Spinal cord (tissue), 10 donors: ENCODE measurements around the gene TMC5. TPM values are rescaled to one million over a fixed set of nuclear protein-coding genes. Genes with fewer than 3 reads are reported as not detected.
"Not testable (repeated sequence)": the region's sequence is repeated elsewhere in the genome, so short reads cannot be mapped to it uniquely, and the experiment has no call there.

ENCODE experiments used
- DNase-seq, 6 donors: peaks; one replicate each; pipeline versions ENCODE4 v3.0.0 to v3.0.0-alpha.2; 2013 to 2015; ENCODE audit warnings: low spot score in 6 of 6, low read depth in 4 of 6
- H3K27ac ChIP-seq: one replicate; pipeline ENCODE4 v1.5.1; 2013; ENCODE audit warnings: low read depth, low read length, control low read depth
- H3K27me3 ChIP-seq: one replicate; pipeline ENCODE4 v1.6.1; 2013; ENCODE audit warnings: low read length; ENCODE audit not compliant: control insufficient read depth, insufficient read depth
- H3K36me3 ChIP-seq: one replicate; pipeline ENCODE4 v1.6.1; 2013; ENCODE audit warnings: low read length; ENCODE audit not compliant: control insufficient read depth, insufficient read depth
- H3K4me1 ChIP-seq: one replicate; pipeline ENCODE4 v1.6.1; 2013; ENCODE audit warnings: low read length; ENCODE audit not compliant: control insufficient read depth, insufficient read depth
- H3K4me3 ChIP-seq: one replicate; pipeline ENCODE4 v1.5.1; 2013; ENCODE audit warnings: low read depth, low read length, control low read depth
- H3K9me3 ChIP-seq: one replicate; pipeline ENCODE4 v1.6.1; 2013; ENCODE audit warnings: low read length; ENCODE audit not compliant: control insufficient read depth, insufficient read depth
- WGBS: methylation state at CpG from one replicate; pipeline ENCODE4 v1.1.5; 2013; ENCODE audit warnings: missing lambda C conversion rate; ENCODE audit not compliant: insufficient coverage; 5-methylcytosine and 5-hydroxymethylcytosine counted together
- polyA plus RNA-seq, 2 donors: library from polyadenylated mRNA; unstranded; fragments of 120-200 nt; gene quantifications; one replicate each; pipeline ENCODE4 v1.2.1, GENCODE V29; 2013; ENCODE audit not compliant: insufficient read length in 2 of 2
- total RNA-seq, 2 donors: library from RNA; depleted of rRNA in 1 of 2; stranded (reverse); fragments of 120-200 nt in 1 of 2; fragments of >200 nt in 1 of 2; gene quantifications; one replicate each; pipeline versions ENCODE4 v1.2.3 to v1.2.4, GENCODE V29; 2013 to 2014
- donor health status: healthy.

Gene TMC5
- total and polyA plus RNA-seq, 4 donors: 0.20 to 2.4 (median 0.38) TPM

DNA sequence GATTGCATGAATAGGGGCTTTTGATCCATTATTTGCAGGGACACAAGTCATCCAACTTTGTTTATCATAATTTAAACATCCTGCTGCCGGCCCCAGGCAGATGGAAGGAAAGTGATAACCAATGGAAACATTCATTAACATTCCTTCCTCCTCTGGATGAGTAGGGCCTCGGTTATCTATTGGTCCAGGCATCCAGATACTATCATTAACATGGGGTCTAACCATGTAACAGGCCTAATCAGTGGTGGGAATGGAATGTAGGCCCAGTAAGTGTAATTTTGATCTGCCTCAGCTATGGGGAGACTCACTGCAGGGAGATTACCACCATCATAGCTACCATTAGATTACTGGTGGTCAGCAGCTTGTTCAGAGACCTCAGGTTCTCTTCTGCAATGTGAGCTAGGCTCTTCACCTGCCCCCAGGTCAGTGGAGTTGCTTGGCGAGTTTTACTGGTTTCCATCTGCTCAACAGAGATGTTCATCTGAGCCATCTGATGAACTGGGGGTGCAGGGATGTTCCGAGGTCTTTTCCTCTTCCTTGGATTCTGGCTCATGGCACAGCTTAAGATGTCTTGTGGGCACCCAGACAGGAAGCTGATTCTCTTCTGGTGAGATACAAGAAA lies 21.9 kb upstream of the TMC5 start:
- not testable (repeated sequence) for H3K4me1 ChIP-seq, H3K27me3 ChIP-seq, H3K27ac ChIP-seq, H3K36me3 ChIP-seq, DNase-seq, H3K9me3 ChIP-seq, H3K4me3 ChIP-seq
- WGBS: no CpG with 5 or more reads among the region's 4 CpGs

DNA sequence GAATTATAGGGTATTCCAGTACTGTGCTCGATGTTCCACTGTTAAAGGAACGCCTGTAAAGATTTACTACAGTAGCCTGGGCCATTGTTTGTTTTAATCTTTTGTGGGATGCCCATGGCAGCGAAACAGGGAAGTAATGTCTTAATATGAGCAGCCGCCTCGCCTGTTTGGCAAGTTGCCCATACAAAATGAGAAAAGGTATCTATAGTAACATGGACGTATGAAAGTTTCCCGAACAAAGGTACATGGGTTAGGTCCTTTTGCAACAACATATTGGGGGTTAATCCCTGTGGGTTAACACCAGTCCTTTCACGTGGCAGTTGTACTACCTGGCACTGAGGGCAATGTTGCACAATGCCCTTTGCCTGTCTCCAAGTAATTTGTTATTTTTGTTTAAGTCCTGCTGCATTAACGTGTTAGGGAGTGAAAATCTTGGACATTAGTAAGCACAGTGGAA lies 21.1 kb upstream of the TMC5 start:
- H3K27me3 ChIP-seq: no peaks in the 10 kb centered on the region
- no peaks in the 10 kb centered on the region for H3K9me3 ChIP-seq
- DNase-seq: peak in 1 of 6 donors; percentile 39
- H3K4me3 ChIP-seq: no peak overlapping the region
- H3K4me1 ChIP-seq: peaks cover 3% of the 10 kb centered on the region
- WGBS: 32% methylated on average over 8 of the region's 9 CpGs
- no peak overlapping the region for H3K27ac ChIP-seq
- no peaks in the 10 kb centered on the region for H3K36me3 ChIP-seq

DNA sequence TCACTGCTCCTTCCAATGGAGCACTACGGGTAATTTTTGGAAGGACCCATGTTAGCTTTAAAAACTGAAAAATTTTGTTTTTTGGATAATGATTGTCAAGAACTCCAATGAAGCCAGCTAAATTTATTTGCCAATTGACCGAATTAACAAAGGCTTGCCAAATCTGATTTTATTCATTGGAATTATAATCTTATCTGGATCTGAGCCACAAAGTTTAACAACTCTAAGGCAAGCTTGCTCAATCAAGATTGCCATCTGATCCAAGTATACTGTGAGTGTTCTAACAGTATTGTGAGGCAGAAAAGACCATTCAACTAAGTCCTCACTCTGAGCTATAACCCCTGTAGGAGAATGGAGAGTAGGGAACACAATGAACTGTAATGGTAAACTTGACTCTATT lies 20.3 kb upstream of the TMC5 start:
- H3K4me1 ChIP-seq, H3K9me3 ChIP-seq, H3K36me3 ChIP-seq, H3K4me3 ChIP-seq, H3K27ac ChIP-seq, H3K27me3 ChIP-seq, DNase-seq: not testable (repeated sequence)
- no CpG with 5 or more reads among the region's 2 CpGs for WGBS

DNA sequence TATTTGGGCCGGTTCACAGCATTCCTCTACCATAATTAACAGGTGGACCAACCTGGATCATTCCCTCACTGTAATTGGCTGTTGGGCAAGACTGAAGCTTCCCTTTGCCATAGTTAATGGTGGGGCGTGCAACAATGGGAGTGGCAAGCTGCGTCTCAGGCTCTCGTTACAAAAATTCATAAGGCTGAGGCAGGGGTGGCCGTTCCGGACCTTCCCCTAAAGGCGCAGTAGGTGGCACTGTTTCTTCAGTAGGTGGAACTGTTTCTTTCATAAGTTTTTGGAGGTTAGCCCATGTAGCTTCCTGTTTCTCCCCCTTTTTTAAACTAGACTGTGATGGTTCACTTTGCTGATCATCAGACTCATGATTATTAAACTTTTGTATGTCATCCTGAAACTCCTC lies 17.0 kb upstream of the TMC5 start:
- no peak for DNase-seq
- no peaks in the 10 kb centered on the region for H3K36me3 ChIP-seq
- H3K4me1 ChIP-seq: no peaks in the 10 kb centered on the region
- H3K9me3 ChIP-seq: no peaks in the 10 kb centered on the region
- no peak overlapping the region for H3K27ac ChIP-seq
- H3K27me3 ChIP-seq: peaks cover 4% of the 10 kb centered on the region
- no peak overlapping the region for H3K4me3 ChIP-seq
- 73% methylated on average over 4 of the region's 7 CpGs for WGBS

DNA sequence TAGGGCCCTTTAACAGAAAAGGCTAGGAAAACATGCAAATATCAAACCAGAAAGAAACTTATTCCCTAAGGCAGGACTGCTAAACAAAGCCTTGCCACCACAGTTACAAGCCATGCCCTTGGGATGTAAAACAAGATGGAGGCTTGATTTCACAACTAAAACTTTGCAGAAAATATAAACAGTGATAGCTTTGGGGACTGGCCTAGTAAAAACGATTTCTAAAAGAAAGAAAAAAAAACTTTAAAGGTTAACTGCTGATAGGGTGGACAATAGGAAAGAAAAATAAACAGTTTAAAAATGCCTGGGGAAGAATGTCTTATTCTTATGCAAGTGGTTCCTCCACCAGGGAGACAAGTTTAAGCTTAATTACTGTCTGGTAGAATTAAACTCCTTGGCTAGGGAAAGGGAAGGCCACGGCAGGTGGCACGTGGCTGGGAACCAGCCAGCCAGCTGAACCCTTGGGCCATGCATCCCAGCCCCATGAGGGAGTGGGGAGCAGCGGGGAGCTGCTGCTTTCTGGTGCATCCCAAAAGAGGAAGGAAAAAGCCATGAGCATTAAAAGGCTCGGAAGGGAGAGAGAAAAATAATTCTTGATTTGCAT lies 10.7 kb upstream of the TMC5 start:
- Histone ChIP-seq H3K36me3 (no peaks in the 10 kb centered on the region), H3K4me3 (no peak overlapping the region), H3K27ac (no peak overlapping the region), H3K9me3 (peaks cover 5% of the 10 kb centered on the region), H3K4me1 (peaks cover 10% of the 10 kb centered on the region), H3K27me3 (peaks cover 27% of the 10 kb centered on the region)
- no peak for DNase-seq
- 57% methylated on average over 2 of the region's 5 CpGs for WGBS

DNA sequence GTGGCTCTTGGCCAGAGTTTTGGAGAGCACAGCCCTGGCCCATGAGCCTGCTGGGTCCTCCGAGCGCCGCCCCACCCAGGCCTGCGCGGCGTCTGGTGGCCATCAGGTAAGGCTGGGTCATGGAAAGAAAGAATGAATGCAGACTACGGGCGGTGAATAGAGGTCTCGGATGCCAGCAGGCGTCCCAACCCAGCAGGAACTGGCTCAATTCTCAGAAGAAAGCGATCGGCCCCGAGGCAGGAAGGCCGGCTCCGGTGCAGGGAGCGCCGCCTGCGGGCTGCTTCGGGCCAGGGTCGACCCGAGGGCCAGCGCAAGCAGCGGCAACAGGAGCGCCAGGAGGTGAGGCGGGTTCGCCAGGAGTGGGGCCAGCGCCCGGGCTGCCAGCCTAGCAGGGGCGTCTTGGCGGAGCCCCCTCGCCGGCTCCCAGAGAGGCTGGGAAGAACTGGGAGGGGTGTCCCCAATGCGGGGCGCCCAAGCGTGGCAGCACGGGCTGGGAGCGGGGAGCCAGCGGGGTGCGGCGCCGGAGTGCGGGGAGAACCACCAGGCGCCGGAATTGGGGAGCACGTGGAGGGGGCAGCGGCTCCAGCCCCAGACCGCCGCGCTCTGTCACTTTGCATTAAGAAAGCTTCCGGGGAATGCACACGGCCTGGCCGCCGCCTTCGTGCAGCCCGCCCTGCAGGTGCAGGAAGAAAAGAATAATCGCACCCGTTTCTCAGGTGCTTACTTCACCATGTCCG lies 7.1 kb upstream of the TMC5 start:
- 2% methylated on average over 58 of the region's 58 CpGs for WGBS
- H3K4me1 ChIP-seq: peaks cover 10% of the 10 kb centered on the region
- peaks cover 24% of the 10 kb centered on the region for H3K27me3 ChIP-seq
- no peaks in the 10 kb centered on the region for H3K36me3 ChIP-seq
- H3K27ac ChIP-seq: no peak overlapping the region
- peaks cover 5% of the 10 kb centered on the region for H3K9me3 ChIP-seq
- no peak overlapping the region for H3K4me3 ChIP-seq
- peak in 2 of 6 donors; percentile 28 to 35 for DNase-seq

DNA sequence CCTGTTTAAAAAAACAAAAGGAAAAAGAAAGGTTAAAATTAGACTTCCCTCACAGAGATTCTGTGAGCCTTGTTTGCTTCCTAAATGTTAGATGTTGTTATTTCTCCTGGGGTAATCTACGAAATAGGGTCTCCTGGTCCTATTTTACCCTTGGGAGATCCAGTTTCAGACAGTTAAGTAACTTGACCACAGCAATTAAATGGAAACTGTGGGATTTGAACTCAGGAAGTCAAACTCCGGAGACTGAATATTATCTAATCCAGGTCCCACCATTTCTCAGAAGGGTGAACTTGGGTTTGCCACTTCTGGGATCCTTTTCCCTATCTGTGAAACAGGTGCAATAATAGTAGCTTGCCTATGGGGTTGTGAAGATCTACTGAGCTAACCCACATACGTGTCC lies 6.4 kb upstream of the TMC5 start:
- peaks cover 24% of the 10 kb centered on the region for H3K27me3 ChIP-seq
- no CpG with 5 or more reads among the region's 3 CpGs for WGBS
- H3K9me3 ChIP-seq: peaks cover 5% of the 10 kb centered on the region

DNA sequence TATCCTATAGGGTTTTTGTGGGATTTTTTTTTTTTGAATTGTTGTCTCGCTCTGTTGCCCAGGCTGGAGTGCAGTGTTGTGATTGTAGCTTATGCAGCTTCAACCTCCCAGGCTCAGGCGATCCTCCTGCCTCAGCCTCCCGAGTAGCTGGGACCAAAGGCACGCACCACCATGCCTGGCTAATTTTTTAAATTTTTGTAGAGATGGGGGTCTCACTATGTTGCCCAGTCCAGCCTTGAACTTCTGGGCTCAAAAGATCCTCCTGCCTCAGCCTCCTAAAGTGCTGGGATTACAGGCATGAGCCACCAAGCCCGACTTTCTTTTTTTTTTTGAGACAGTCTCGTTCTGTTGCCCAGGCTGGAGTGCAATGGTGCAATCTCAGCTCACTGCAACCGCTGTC lies 5.6 kb upstream of the TMC5 start:
- not testable (repeated sequence) for H3K27ac ChIP-seq, DNase-seq, H3K4me3 ChIP-seq, H3K36me3 ChIP-seq, H3K9me3 ChIP-seq
- Histone ChIP-seq H3K27me3 (peaks cover 24% of the 10 kb centered on the region), H3K4me1 (peaks cover 10% of the 10 kb centered on the region)
- 100% methylated on average over 2 of the region's 7 CpGs for WGBS

More for the DNA sequence above, 6.4 kb upstream of the TMC5 start:
- Histone ChIP-seq H3K4me1 (peaks cover 10% of the 10 kb centered on the region), H3K27ac (no peak overlapping the region), H3K4me3 (no peak overlapping the region), H3K36me3 (no peaks in the 10 kb centered on the region)
- DNase-seq: no peak

DNA sequence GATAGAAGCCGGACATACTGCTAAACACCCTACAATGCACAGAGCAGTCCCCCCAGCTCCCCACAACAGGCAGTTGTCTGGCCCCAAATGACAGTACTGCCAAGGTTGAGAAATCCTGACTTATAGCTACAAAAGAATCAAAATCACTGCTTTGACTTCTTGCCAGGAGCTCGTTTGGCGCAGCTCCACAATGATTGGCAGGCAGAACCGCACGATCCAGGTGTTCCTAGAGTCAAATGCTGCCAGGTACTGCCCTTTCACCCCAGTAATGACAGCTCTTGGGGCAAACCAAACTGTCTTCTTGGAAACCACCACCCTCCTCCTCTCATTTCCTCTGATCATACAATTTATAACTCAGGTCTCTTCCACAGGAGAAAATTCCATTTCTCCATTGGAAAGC lies 2.2 kb upstream of the TMC5 start:
- H3K4me1 ChIP-seq: peaks cover 7% of the 10 kb centered on the region
- no peak overlapping the region for H3K27ac ChIP-seq
- 72% methylated on average over 4 of the region's 5 CpGs for WGBS
- H3K36me3 ChIP-seq: no peaks in the 10 kb centered on the region
- no peaks in the 10 kb centered on the region for H3K9me3 ChIP-seq
- H3K4me3 ChIP-seq: no peak overlapping the region
- H3K27me3 ChIP-seq: peaks cover 16% of the 10 kb centered on the region
- no peak for DNase-seq

DNA sequence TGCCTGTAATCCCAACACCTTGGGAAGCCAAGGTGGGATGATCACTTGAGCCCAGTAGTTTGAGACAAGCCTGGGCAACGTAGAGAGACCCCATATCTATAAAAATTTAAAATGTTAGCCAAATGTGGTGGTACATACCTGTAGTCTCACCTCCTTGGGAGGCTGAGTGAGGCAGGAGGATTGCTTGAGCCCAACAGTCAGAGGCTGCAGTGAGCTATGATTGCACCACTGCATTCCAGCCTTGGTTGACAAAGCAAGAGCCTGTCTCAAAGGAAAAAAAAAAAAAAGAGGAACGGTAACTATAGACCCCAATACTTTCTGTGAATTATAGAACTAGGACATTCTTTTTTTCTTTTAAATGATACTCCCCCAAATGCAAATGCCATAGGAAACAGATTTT lies 1.8 kb upstream of the TMC5 start:
- H3K36me3 ChIP-seq: no peaks in the 10 kb centered on the region
- H3K4me3 ChIP-seq: no peak overlapping the region
- H3K27ac ChIP-seq: no peak overlapping the region
- peaks cover 2% of the 10 kb centered on the region for H3K4me1 ChIP-seq
- WGBS: no CpG with 5 or more reads among the region's 2 CpGs
- H3K27me3 ChIP-seq: peaks cover 11% of the 10 kb centered on the region
- no peak for DNase-seq
- H3K9me3 ChIP-seq: no peaks in the 10 kb centered on the region
